ENCODE data around the gene PIF1. TPM values are rescaled to one million over a fixed set of nuclear protein-coding genes. Genes with fewer than 3 reads are reported as not detected.
A peak's percentile ranks its signal among the peaks of the same experiment; 100 is the strongest.

PIF1 gene
- total RNA-seq, 4 donors from 2014 or later: 0.17 to 0.26 TPM; not detected in 2

GRCh38 chr15:64861331-64861730 is 35.9 kb upstream of the PIF1 start:
- no peak for DNase-seq
- in situ Hi-C loops (cut with MboI; ENCODE audit: low sequenced_read_pairs in 4 of 4): no loop called here
- Histone ChIP-seq H3K4me1 (peaks cover 17 to 18% of the 10 kb centered on the region in 2 donors), H3K27me3 (no peaks in the 10 kb centered on the region), H3K27ac (no peak overlapping the region), H3K9me3 (no peaks in the 10 kb centered on the region), H3K4me3 (no peak overlapping the region), H3K36me3 (peaks cover 0 to 9% of the 10 kb centered on the region in 2 donors)
- intact Hi-C loops (cut with DNase I; ENCODE audit: low total_unique reads): no loop called here
- no peak for ATAC-seq
- TF ChIP-seq, protein P1, sequence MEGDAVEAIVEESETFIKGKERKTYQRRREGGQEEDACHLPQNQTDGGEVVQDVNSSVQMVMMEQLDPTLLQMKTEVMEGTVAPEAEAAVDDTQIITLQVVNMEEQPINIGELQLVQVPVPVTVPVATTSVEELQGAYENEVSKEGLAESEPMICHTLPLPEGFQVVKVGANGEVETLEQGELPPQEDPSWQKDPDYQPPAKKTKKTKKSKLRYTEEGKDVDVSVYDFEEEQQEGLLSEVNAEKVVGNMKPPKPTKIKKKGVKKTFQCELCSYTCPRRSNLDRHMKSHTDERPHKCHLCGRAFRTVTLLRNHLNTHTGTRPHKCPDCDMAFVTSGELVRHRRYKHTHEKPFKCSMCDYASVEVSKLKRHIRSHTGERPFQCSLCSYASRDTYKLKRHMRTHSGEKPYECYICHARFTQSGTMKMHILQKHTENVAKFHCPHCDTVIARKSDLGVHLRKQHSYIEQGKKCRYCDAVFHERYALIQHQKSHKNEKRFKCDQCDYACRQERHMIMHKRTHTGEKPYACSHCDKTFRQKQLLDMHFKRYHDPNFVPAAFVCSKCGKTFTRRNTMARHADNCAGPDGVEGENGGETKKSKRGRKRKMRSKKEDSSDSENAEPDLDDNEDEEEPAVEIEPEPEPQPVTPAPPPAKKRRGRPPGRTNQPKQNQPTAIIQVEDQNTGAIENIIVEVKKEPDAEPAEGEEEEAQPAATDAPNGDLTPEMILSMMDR (IDR thresholded peaks at IDR 0.05 in 4 of 5, conservative IDR thresholded peaks at IDR 0.05 in 1 of 5): no peak

GRCh38 chr15:64859226-64859625 is 33.8 kb upstream of the PIF1 start:
- Histone ChIP-seq H3K36me3 (peaks cover 0 to 9% of the 10 kb centered on the region in 2 donors), H3K27me3 (no peaks in the 10 kb centered on the region), H3K9me3 (no peaks in the 10 kb centered on the region), H3K4me1 (peaks cover 20 to 23% of the 10 kb centered on the region in 2 donors), H3K4me3 (no peak overlapping the region), H3K27ac (no peak overlapping the region)
- TF ChIP-seq, protein P1 (IDR thresholded peaks at IDR 0.05 in 4 of 5, conservative IDR thresholded peaks at IDR 0.05 in 1 of 5): no peak
- TF ChIP-seq POLR2A (IDR thresholded peaks at IDR 0.05): no peak
- in situ Hi-C loops (cut with MboI; ENCODE audit: low sequenced_read_pairs in 4 of 4) (no loop called here), intact Hi-C loops (cut with DNase I; ENCODE audit: low total_unique reads) (no loop called here)
- ATAC-seq: no peak
- DNase-seq: no peak

DNA sequence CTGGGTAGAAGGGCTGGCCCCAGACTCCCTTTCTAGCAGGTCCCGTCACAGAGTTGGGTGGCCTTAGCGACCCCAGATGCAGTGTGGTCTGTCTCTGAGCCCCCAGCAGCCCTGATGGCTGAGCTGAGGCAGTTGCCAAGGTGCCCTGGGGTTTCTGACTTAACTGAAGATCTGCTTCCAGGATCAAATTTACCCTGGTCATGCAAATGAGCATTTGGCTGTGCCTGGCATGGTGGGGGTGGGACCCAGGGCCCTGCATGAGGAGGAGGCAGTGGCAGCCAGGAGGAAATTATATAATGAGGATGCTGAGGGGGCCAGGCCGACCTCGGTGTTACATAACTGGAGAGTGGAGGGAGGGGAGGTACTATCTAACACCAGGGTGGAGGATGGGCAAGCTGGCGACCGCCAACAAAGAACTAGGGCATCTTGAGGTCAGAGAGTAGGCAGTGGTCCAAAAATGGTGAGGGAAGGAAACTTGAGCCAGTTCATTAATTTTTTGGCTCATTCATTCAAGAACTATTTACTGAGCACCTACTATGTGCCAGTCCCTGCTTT is 32.7 kb upstream of the PIF1 start:
- peaks cover 20 to 31% of the 10 kb centered on the region in 2 donors for H3K4me1 ChIP-seq
- no peak overlapping the region for H3K4me3 ChIP-seq
- DNase-seq (no peak), ATAC-seq (no peak)
- no peaks in the 10 kb centered on the region for H3K9me3 ChIP-seq
- intact Hi-C loops (cut with DNase I; ENCODE audit: low total_unique reads): no loop called here
- in situ Hi-C loops (cut with MboI; ENCODE audit: low sequenced_read_pairs in 4 of 4): no loop called here
- TF ChIP-seq, protein P1 (IDR thresholded peaks at IDR 0.05 in 4 of 5, conservative IDR thresholded peaks at IDR 0.05 in 1 of 5): no peak
- H3K27me3 ChIP-seq: no peaks in the 10 kb centered on the region
- H3K27ac ChIP-seq: peak overlapping the region in 1 of 4 donors; percentile 59
- peaks cover 0 to 9% of the 10 kb centered on the region in 2 donors for H3K36me3 ChIP-seq

DNA sequence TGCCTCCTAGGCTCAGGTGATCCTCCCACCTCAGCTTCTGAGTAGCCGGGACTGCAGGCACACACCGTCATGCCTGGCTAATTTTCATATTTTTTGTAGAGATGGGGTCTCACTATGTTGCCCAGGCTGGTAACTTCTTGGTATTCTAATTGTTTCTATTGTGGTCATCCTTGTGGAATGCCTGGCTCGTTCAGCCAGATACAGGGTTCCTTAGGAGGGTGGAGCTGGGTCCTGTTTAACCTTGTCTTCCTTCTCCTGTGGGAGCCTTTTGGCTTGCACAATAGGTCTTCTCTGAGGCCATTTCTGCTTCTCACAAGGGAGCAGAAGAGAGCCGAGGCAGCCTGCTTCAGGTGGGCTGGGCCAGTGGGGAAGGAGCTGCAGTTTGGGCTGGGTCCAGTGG is 32.0 kb upstream of the PIF1 start:
- intact Hi-C loops (cut with DNase I; ENCODE audit: low total_unique reads) (no loop called here), in situ Hi-C loops (cut with MboI; ENCODE audit: low sequenced_read_pairs in 4 of 4) (no loop called here)
- peak overlapping the region; percentile 16 to 59 (median 43) for H3K27ac ChIP-seq
- DNase-seq (no peak), ATAC-seq (peak in 1 of 2 donors; percentile 35)
- no peaks in the 10 kb centered on the region for H3K9me3 ChIP-seq
- H3K4me1 ChIP-seq: peaks cover 20 to 31% of the 10 kb centered on the region in 2 donors
- no peak overlapping the region for H3K4me3 ChIP-seq
- H3K27me3 ChIP-seq: no peaks in the 10 kb centered on the region
- TF ChIP-seq POLR2A (IDR thresholded peaks at IDR 0.05): no peak
- TF ChIP-seq, protein P1 (IDR thresholded peaks at IDR 0.05 in 4 of 5, conservative IDR thresholded peaks at IDR 0.05 in 1 of 5): no peak
- peaks cover 0 to 9% of the 10 kb centered on the region in 2 donors for H3K36me3 ChIP-seq
